C4-2B (cell line): ENCODE data around the gene KLF3.

Experiments used
- ZFX ChIP-seq: fragments of 450-650 bp; IDR thresholded peaks from 2 replicates; pipeline ENCODE4 v1.6.1; 2017
- TF ChIP-seq, protein P1 (sequence below): fragments of 450-650 bp; conservative IDR thresholded peaks from 2 replicates; pipeline ENCODE4 v1.5.1; 2017; ENCODE audit warnings: mild to moderate bottlenecking

DNA sequence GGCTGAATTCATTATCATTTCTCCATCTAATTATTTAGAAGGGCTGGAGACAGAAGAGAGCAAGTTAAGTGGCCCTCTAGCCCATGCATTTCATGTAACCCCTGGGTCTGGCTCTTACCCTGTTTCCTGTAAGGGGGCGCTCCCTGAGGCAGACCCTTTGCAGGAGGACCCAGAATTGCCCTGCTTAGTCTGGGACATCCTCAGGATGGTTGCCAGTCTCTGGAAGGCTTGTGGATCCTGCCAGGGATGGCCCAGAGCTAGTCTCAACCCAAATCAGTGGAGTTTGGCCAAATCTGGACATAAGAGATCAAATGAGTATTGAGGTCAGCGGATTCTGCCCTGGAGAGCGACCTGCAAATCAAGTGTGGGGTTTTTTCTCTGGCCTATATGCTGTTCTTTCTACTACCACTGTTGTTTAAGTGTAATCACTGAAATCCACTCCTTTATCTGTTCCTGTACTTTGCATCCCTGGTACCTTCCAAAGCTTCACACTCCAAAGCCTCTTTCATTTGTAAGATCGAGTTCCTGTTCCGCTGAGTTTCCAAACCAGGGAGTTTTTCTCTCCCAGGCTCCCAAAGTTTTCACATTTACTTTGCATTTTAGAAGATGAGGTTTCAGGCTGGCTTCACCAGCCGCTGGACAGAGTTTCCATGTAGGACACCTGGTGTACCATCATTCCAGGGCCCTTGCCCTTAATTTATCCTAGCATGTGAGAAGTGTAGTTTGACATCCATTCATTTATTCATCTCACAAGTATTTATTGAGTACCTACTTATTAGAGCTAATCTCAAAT, 6.3 kb downstream of the KLF3 start:
- TF ChIP-seq, protein P1, sequence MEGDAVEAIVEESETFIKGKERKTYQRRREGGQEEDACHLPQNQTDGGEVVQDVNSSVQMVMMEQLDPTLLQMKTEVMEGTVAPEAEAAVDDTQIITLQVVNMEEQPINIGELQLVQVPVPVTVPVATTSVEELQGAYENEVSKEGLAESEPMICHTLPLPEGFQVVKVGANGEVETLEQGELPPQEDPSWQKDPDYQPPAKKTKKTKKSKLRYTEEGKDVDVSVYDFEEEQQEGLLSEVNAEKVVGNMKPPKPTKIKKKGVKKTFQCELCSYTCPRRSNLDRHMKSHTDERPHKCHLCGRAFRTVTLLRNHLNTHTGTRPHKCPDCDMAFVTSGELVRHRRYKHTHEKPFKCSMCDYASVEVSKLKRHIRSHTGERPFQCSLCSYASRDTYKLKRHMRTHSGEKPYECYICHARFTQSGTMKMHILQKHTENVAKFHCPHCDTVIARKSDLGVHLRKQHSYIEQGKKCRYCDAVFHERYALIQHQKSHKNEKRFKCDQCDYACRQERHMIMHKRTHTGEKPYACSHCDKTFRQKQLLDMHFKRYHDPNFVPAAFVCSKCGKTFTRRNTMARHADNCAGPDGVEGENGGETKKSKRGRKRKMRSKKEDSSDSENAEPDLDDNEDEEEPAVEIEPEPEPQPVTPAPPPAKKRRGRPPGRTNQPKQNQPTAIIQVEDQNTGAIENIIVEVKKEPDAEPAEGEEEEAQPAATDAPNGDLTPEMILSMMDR = no peak
- TF ChIP-seq ZFX = no peak
